Activated CD8-positive, alpha-beta memory T cell treated with anti-CD3 and anti-CD28 coated beads, Interleukin-2, amount 50 U/mL, for 1 hour (primary cell): ENCODE results near the gene BHLHE41.

ENCODE experiments used
- DNase-seq: peaks from one replicate; pipeline ENCODE4 v3.0.0-alpha.2; 2020; ENCODE audit errors: extremely low read depth

BHLHE41 gene

GRCh38 chr12:26124446-26125399 lies at the start of gene BHLHE41:
Gene BHLHE41, minus strand, starts transcription at chr12:26125037. Its CDS starts 258 bp downstream, at chr12:26124779.
- DNase-seq, result no peak

GRCh38 chr12:26172946-26173552 lies 48.2 kb upstream of the BHLHE41 start:
- DNase-seq, result no peak

GRCh38 chr12:26172539-26172938 lies 47.7 kb upstream of the BHLHE41 start:
- DNase-seq, result no peak

GRCh38 chr12:26172013-26172412 lies 47.2 kb upstream of the BHLHE41 start:
- no peak for DNase-seq

GRCh38 chr12:26164118-26164517 lies 39.3 kb upstream of the BHLHE41 start:
- no peak for DNase-seq

GRCh38 chr12:26162905-26163304 lies 38.1 kb upstream of the BHLHE41 start:
- no peak for DNase-seq

- DNase-seq, result no peak
These were observed 37.3 kb upstream of the BHLHE41 start for GRCh38 chr12:26162174-26162573.

- DNase-seq, result no peak
These were observed 33.4 kb upstream of the BHLHE41 start for GRCh38 chr12:26158078-26158764.

GRCh38 chr12:26157001-26157400 lies 32.2 kb upstream of the BHLHE41 start:
- no peak for DNase-seq

GRCh38 chr12:26156201-26156871 lies 31.5 kb upstream of the BHLHE41 start:
- DNase-seq, result no peak

GRCh38 chr12:26153421-26154154 lies 28.8 kb upstream of the BHLHE41 start:
- no peak for DNase-seq

- DNase-seq, result no peak
These were observed 27.8 kb upstream of the BHLHE41 start for GRCh38 chr12:26152507-26153102.

GRCh38 chr12:26150736-26151450 lies 26.1 kb upstream of the BHLHE41 start:
- DNase-seq, result no peak

GRCh38 chr12:26149968-26150500 lies 25.2 kb upstream of the BHLHE41 start:
- no peak for DNase-seq

GRCh38 chr12:26148291-26148690 lies 23.5 kb upstream of the BHLHE41 start:
- no peak for DNase-seq

- no peak for DNase-seq
These were observed 18.5 kb upstream of the BHLHE41 start for GRCh38 chr12:26143291-26143690.

- DNase-seq, result no peak
These were observed 14.0 kb upstream of the BHLHE41 start for GRCh38 chr12:26138860-26139259.

GRCh38 chr12:26136688-26137087 lies 11.9 kb upstream of the BHLHE41 start:
- DNase-seq, result no peak

- DNase-seq, result no peak
These were observed 10.7 kb upstream of the BHLHE41 start for GRCh38 chr12:26135571-26135970.

GRCh38 chr12:26135010-26135420 lies 10.2 kb upstream of the BHLHE41 start:
- no peak for DNase-seq
